Measurements from ENCODE around the gene VMP1.
"Not testable (repeated sequence)": the region's sequence is repeated elsewhere in the genome, so short reads cannot be mapped to it uniquely, and the experiment has no call there.

The VMP1 gene

GRCh38 chr17:59752922-59753321 lies 45.5 kb downstream of the VMP1 start:
- peak overlapping the region; percentile 90 for H3K27ac ChIP-seq
- TF ChIP-seq CTCF (conservative IDR thresholded peaks at IDR 0.05) = no peak

- H3K27ac ChIP-seq = peak overlapping the region; percentile 90
- TF ChIP-seq CTCF (conservative IDR thresholded peaks at IDR 0.05) = peak; percentile 83
Measured at GRCh38 chr17:59753522-59754467, 46.3 kb downstream of the VMP1 start.

DNA sequence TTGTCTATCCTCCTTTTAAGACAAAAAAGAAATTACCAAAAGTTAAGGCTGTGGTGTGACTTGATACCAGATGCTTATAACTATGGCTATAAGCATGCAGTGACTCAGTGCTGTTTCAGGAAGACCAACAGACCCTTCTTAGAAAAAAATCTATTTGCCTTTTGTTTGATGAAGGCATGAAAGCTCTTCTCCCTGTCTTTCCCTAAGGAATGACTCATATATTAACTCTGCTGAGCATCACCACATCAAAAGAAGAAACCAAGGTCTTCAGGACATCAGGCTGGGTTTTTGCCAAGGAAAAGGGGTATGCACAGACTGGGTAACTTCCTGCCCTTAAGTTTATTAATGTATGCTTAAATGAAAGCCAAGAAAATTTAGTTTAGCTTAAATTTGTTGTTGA lies 47.1 kb downstream of the VMP1 start:
- no peak for TF ChIP-seq CTCF (conservative IDR thresholded peaks at IDR 0.05)
- peak overlapping the region; percentile 90 for H3K27ac ChIP-seq

- not testable (repeated sequence) for H3K27ac ChIP-seq
Measured at GRCh38 chr17:59755069-59755468, 47.6 kb downstream of the VMP1 start.

GRCh38 chr17:59756236-59756818 lies 48.9 kb downstream of the VMP1 start:
- no peak overlapping the region for H3K27ac ChIP-seq
- no peak for TF ChIP-seq CTCF (conservative IDR thresholded peaks at IDR 0.05)

GRCh38 chr17:59757043-59757442 lies 49.6 kb downstream of the VMP1 start:
- no peak overlapping the region for H3K27ac ChIP-seq
- no peak for TF ChIP-seq CTCF (conservative IDR thresholded peaks at IDR 0.05)

GRCh38 chr17:59757470-59757869 lies 50.0 kb downstream of the VMP1 start:
- no peak for TF ChIP-seq CTCF (conservative IDR thresholded peaks at IDR 0.05)
- H3K27ac ChIP-seq = no peak overlapping the region

DNA sequence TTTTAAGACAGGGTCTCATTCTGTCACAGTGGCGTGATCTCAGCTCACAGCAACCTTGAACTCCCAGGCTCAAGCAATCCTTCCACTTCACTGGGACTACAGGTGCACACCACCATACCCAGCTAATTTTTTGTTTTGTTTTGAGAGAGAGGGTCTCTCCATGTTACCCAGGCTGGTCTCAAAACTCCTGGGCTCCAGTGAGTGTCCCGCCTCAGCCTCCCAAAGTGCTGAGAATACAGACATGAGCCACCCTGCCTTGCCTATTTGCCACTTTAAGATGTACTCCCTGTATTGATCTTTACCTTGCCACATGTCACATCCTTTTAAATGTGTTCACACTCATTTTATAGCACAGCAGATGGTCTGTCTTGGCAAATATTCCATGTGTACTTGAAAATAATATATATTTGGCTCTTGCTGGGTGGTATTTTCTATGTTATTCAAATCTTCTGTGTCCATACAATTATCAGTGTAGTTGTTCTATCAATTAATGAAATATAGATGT lies 50.5 kb downstream of the VMP1 start:
- no peak overlapping the region for H3K27ac ChIP-seq
- no peak for TF ChIP-seq CTCF (conservative IDR thresholded peaks at IDR 0.05)

- not testable (repeated sequence) for H3K27ac ChIP-seq
Measured at GRCh38 chr17:59758998-59759651, 51.7 kb downstream of the VMP1 start.

Data from VCaP (cell line).